Endothelial cell of umbilical vein (primary cell): Measurements from ENCODE around the gene NEU1.

ENCODE experiments used
- CTCF ChIP-seq, 2 donors: IDR thresholded peaks; 1 replicate in 1 of 2; 2 replicates in 1 of 2; pipeline ENCODE4 v1.5.1; 2011; ENCODE audit warnings: low read length in 2 of 2, mild to moderate bottlenecking in 2 of 2, moderate library complexity in 2 of 2, control low read depth in 1 of 2, inconsistent platforms in 1 of 2, low read depth in 1 of 2; ENCODE audit not compliant: insufficient read depth in 1 of 2; ENCODE audit errors: extremely low read depth in 1 of 2
- EZH2 ChIP-seq: IDR thresholded peaks from 2 replicates; pipeline ENCODE4 v1.6.1; 2012; ENCODE audit warnings: borderline replicate concordance, low read depth, mild to moderate bottlenecking, moderate library complexity, low read length, inconsistent platforms; ENCODE audit not compliant: severe bottlenecking
- GATA2 ChIP-seq: IDR thresholded peaks from 2 replicates; pipeline ENCODE4 v1.7.0; 2011; ENCODE audit warnings: low read depth, mild to moderate bottlenecking, moderate library complexity, mixed read lengths, low read length; ENCODE audit not compliant: insufficient read length, insufficient read depth
- JUN ChIP-seq: IDR thresholded peaks from 2 replicates; pipeline ENCODE4 v1.6.1; 2011; ENCODE audit warnings: borderline replicate concordance, low read depth; ENCODE audit not compliant: insufficient read length, insufficient read depth
- MAX ChIP-seq: IDR thresholded peaks from 2 replicates; pipeline ENCODE4 v1.6.1; 2011; ENCODE audit not compliant: insufficient read depth, insufficient read length
- MYC ChIP-seq: IDR thresholded peaks from one replicate; pipeline ENCODE4 v1.6.1; 2011; ENCODE audit warnings: mild to moderate bottlenecking, low read depth, low read length
- POLR2A ChIP-seq: IDR thresholded peaks from 2 replicates; pipeline ENCODE4 v1.6.1; 2012; ENCODE audit warnings: low read depth, mild to moderate bottlenecking, control low read depth, low read length
- POLR2AphosphoS5 ChIP-seq: IDR thresholded peaks from 2 replicates; pipeline ENCODE4 v1.6.1; 2012; ENCODE audit warnings: low read depth, mild to moderate bottlenecking, control low read depth, low read length, moderate library complexity; ENCODE audit not compliant: insufficient read depth

DNA sequence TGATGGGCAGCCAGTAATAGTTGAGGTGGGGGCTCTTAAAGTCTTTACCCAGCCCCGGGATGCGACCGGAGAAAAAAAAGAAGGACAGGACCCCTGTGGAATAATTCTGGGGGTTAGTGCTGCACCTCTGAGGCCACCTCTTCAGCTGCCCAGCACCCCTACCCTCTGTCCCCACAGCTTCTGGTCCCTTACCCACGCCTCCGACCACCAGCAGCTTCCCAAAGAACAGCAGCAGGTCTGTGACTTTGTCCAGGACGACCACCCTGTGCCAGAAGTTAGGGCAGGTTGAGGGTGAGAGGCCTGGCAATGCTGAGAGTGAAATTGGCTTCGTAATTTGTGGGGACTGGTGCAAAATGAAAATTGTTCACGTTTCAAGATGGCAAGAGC, 2.2 kb upstream of the NEU1 start:
- TF ChIP-seq CTCF (IDR thresholded peaks at IDR 0.05; ENCODE audit: extremely low read depth in 1 of 2, insufficient read depth in 1 of 2, low read depth in 1 of 2, low read length in 2 of 2) (no peak), POLR2A (no peak), POLR2AphosphoS5 (no peak), MAX (no peak), JUN (no peak), EZH2 (no peak), MYC (no peak), GATA2 (no peak)
